A549 (cell line): ENCODE measurements around the gene CSTB. TPM values are rescaled to one million over a fixed set of nuclear protein-coding genes. Genes with fewer than 3 reads are reported as not detected.

Experiments
- ATAC-seq, 2 experiments: fragments of 200-7000 bp in 1 of 2; fragments of >200 bp in 1 of 2; cut with Nextera tagmentation in 1 of 2; cut with Tn5 transposase in 1 of 2; 3 replicates each; pipeline versions ENCODE4 v1.8.0 to v1.9.1; 2018 to 2020; ENCODE audit warnings: mild to moderate bottlenecking in 1 of 2, moderate library complexity in 1 of 2
- CTCF ChIA-PET: fragments of 300-600 bp; sonication (Branson Sonifier 250); formaldehyde crosslinking; extraction: SDS; loops from one replicate; lab custom pipeline; 2021; ENCODE audit warnings: antibody characterized with exemption, inconsistent platforms; lab: Yijun Ruan, JAX
- POLR2A ChIA-PET: fragments of 350-600 bp; formaldehyde crosslinking; extraction: SDS; loops from one replicate; lab custom pipeline; 2021; ENCODE audit warnings: antibody characterized with exemption, inconsistent platforms; lab: Yijun Ruan, JAX
- DNase-seq, 2 experiments: peaks; one replicate each; pipeline versions ENCODE4 v3.0.0 to v3.0.0-alpha.2; 2011 to 2016; ENCODE audit warnings: low read depth in 1 of 2, low spot score in 1 of 2
- FAIRE-seq: peaks from 2 replicates; lab custom pipeline; 2011; peaks lifted over from hg19 to GRCh38; lab: Jason Lieb, UNC
- H3K27ac ChIP-seq, 2 experiments: fragments of >200 bp; sonication (Bioruptor Twin); formaldehyde crosslinking; 3 replicates each; pipeline ENCODE4 v1.5.1; 2016 to 2017
- H3K4me1 ChIP-seq: fragments of >200 bp; sonication (Bioruptor Twin); formaldehyde crosslinking; 3 replicates; pipeline ENCODE4 v1.6.1; 2016
- H3K4me2 ChIP-seq: fragments of >200 bp; sonication (Bioruptor Twin); formaldehyde crosslinking; 3 replicates; pipeline ENCODE4 v1.6.1; 2016
- H3K4me3 ChIP-seq: fragments of >200 bp; sonication (Bioruptor Twin); formaldehyde crosslinking; 3 replicates; pipeline ENCODE4 v1.5.1; 2016
- H3K9me3 ChIP-seq: fragments of >200 bp; sonication (Bioruptor Twin); formaldehyde crosslinking; 3 replicates; pipeline ENCODE4 v1.6.1; 2016
- BHLHE40 ChIP-seq: IDR thresholded peaks from 2 replicates; pipeline ENCODE4 v1.6.1; 2012; ENCODE audit warnings: low read depth, low read length, inconsistent platforms
- CEBPB ChIP-seq, 2 experiments: fragments of >200 bp in 1 of 2; sonication (Bioruptor Twin) in 1 of 2; formaldehyde crosslinking in 1 of 2; IDR thresholded peaks; 2 replicates each; pipeline ENCODE4 v1.6.1; 2012 to 2016
- CHD2 ChIP-seq: fragments of 150-350 bp; IDR thresholded peaks from 2 replicates; pipeline ENCODE4 v1.6.1; 2014; ENCODE audit warnings: low read length; ENCODE audit not compliant: partially characterized antibody
- CTCF ChIP-seq: fragments of >200 bp; sonication (Bioruptor Twin); formaldehyde crosslinking; IDR thresholded peaks from 3 replicates; pipeline ENCODE4 v1.5.1; 2016
- EHF ChIP-seq: fragments of 250-450 bp; sonication (Bioruptor Pico); IDR thresholded peaks from 2 replicates; pipeline ENCODE4 v1.5.0; 2020; ENCODE audit warnings: mild to moderate bottlenecking
- ELK1 ChIP-seq: fragments of 150-350 bp; IDR thresholded peaks from 2 replicates; pipeline ENCODE4 v1.6.1; 2014; ENCODE audit warnings: low read depth, mild to moderate bottlenecking, low read length
- ESRRA ChIP-seq: fragments of 150-350 bp; IDR thresholded peaks from 2 replicates; pipeline ENCODE4 v1.6.1; 2014; ENCODE audit warnings: mild to moderate bottlenecking, low read length, borderline replicate concordance
- GATA3 ChIP-seq: IDR thresholded peaks from 2 replicates; pipeline ENCODE4 v1.6.1; 2012; ENCODE audit warnings: borderline replicate concordance
- HDAC2 ChIP-seq: fragments of 200-600 bp; sonication (generic); IDR thresholded peaks from 2 replicates; pipeline ENCODE4 v1.6.1; 2016
- HEYL ChIP-seq: fragments of 250-450 bp; sonication (Bioruptor Pico); IDR thresholded peaks from 2 replicates; pipeline ENCODE4 v1.8.0; 2021; ENCODE audit warnings: mild to moderate bottlenecking, moderate library complexity
- HOXB13 ChIP-seq: fragments of 250-450 bp; sonication (Bioruptor Pico); IDR thresholded peaks from 2 replicates; pipeline ENCODE4 v1.5.0; 2020; ENCODE audit warnings: low read depth, mild to moderate bottlenecking, moderate library complexity
- HOXB5 ChIP-seq: fragments of 250-450 bp; sonication (Bioruptor Pico); IDR thresholded peaks from 2 replicates; pipeline ENCODE4 v1.5.0; 2020; ENCODE audit warnings: mild to moderate bottlenecking, moderate library complexity
- JUNB ChIP-seq: fragments of >200 bp; sonication (Bioruptor Twin); formaldehyde crosslinking; IDR thresholded peaks from 2 replicates; pipeline ENCODE4 v1.6.1; 2016
- KDM1A ChIP-seq: fragments of 200-600 bp; sonication (generic); IDR thresholded peaks from 2 replicates; pipeline ENCODE4 v1.6.1; 2016; ENCODE audit warnings: low read depth, mild to moderate bottlenecking
- KDM5A ChIP-seq: fragments of 200-600 bp; sonication (generic); IDR thresholded peaks from 2 replicates; pipeline ENCODE4 v1.6.1; 2016; ENCODE audit warnings: antibody characterized with exemption, mild to moderate bottlenecking
- MAFK ChIP-seq: fragments of 450-650 bp; IDR thresholded peaks from 2 replicates; pipeline ENCODE4 v1.6.1; 2014; ENCODE audit not compliant: partially characterized antibody
- NFE2L2 ChIP-seq: fragments of 150-350 bp; conservative IDR thresholded peaks from 2 replicates; pipeline ENCODE4 v1.6.1; 2014; ENCODE audit warnings: low read length
- NPAS2 ChIP-seq: fragments of 250-450 bp; sonication (Bioruptor Pico); IDR thresholded peaks from 2 replicates; pipeline ENCODE4 v1.8.0; 2022; ENCODE audit warnings: mild to moderate bottlenecking, moderate library complexity, borderline replicate concordance
- PHF8 ChIP-seq: fragments of 200-600 bp; sonication (generic); IDR thresholded peaks from 2 replicates; pipeline ENCODE4 v1.6.1; 2016; ENCODE audit warnings: low read depth, mild to moderate bottlenecking, antibody characterized with exemption, moderate library complexity, borderline replicate concordance
- POLR2A ChIP-seq: IDR thresholded peaks from 2 replicates; pipeline ENCODE4 v1.6.1; 2012; ENCODE audit warnings: mild to moderate bottlenecking, low read length
- POLR2AphosphoS2 ChIP-seq: conservative IDR thresholded peaks from 2 replicates; pipeline ENCODE4 v1.6.1; 2012; ENCODE audit warnings: low read length, improper control_type of control experiment, inconsistent platforms
- RAD21 ChIP-seq, 2 experiments: fragments of >200 bp in 1 of 2; sonication (Bioruptor Twin) in 1 of 2; formaldehyde crosslinking in 1 of 2; IDR thresholded peaks in 1 of 2; conservative IDR thresholded peaks in 1 of 2; 2 replicates in 1 of 2; 3 replicates in 1 of 2; pipeline ENCODE4 v1.6.1; 2012 to 2018; ENCODE audit warnings: inconsistent platforms in 1 of 2
- RARB ChIP-seq: fragments of 250-450 bp; sonication (Bioruptor Pico); IDR thresholded peaks from 2 replicates; pipeline ENCODE4 v1.8.0; 2021; ENCODE audit warnings: mild to moderate bottlenecking, moderate library complexity
- RCOR1 ChIP-seq: fragments of 150-350 bp; IDR thresholded peaks from 2 replicates; pipeline ENCODE4 v1.6.1; 2014; ENCODE audit warnings: antibody characterized with exemption, low read length, low read depth
- RFX5 ChIP-seq: fragments of 450-650 bp; IDR thresholded peaks from 2 replicates; pipeline ENCODE4 v1.7.1; 2014; ENCODE audit warnings: antibody characterized with exemption, mild to moderate bottlenecking, moderate library complexity
- SMC3 ChIP-seq: fragments of >200 bp; sonication (Bioruptor Twin); formaldehyde crosslinking; IDR thresholded peaks from 3 replicates; pipeline ENCODE4 v1.6.1; 2018; ENCODE audit warnings: inconsistent platforms
- SREBF2 ChIP-seq: fragments of 450-650 bp; IDR thresholded peaks from 2 replicates; pipeline ENCODE4 v1.6.1; 2014; ENCODE audit warnings: mild to moderate bottlenecking, moderate library complexity
- TP53 ChIP-seq: fragments of 250-450 bp; sonication (Bioruptor Pico); IDR thresholded peaks from 2 replicates; pipeline ENCODE4 v1.5.0; 2021; ENCODE audit warnings: mild to moderate bottlenecking, moderate library complexity
- ZC3H11A ChIP-seq: fragments of 450-650 bp; IDR thresholded peaks from 2 replicates; pipeline ENCODE4 v1.6.1; 2014; ENCODE audit warnings: antibody characterized with exemption, mild to moderate bottlenecking
- ZFP36 ChIP-seq: fragments of 450-650 bp; IDR thresholded peaks from 2 replicates; pipeline ENCODE4 v1.6.1; 2014; ENCODE audit warnings: borderline replicate concordance; ENCODE audit not compliant: partially characterized antibody
- WGBS: methylation state at CpG from one replicate; pipeline ENCODE4 v1.1.6; 2017; ENCODE audit errors: missing lambda C conversion rate; 5-methylcytosine and 5-hydroxymethylcytosine counted together
- polyA plus RNA-seq, 4 experiments: library from polyadenylated mRNA; depleted of rRNA in 3 of 4; stranded (reverse); fragments of >200 nt; fragmentation: RNase III in 1 of 4; extraction: RNeasy Plus Mini Kit Qiagen cat#74134 plus additional on column Dnase treatment in 1 of 4; gene quantifications; 2 replicates in 3 of 4; 3 replicates in 1 of 4; pipeline ENCODE4 v1.2.3, GENCODE V29; 2011 to 2017
- TF ChIP-seq, protein P1 (sequence below): fragments of >200 bp; sonication (Bioruptor Twin); formaldehyde crosslinking; IDR thresholded peaks from 3 replicates; pipeline ENCODE4 v1.6.1; 2016
- TF ChIP-seq, protein P2 (sequence below): IDR thresholded peaks from 2 replicates; pipeline ENCODE4 v1.6.1; 2012
- TF ChIP-seq, protein P3 (sequence below): fragments of 450-650 bp; IDR thresholded peaks from 2 replicates; pipeline ENCODE4 v1.6.1; 2014; ENCODE audit warnings: antibody characterized with exemption

Gene CSTB
- polyA plus RNA-seq, 2 of the 4 experiments (the other 2 are of a cell fraction), result 42.9 to 101 TPM

DNA sequence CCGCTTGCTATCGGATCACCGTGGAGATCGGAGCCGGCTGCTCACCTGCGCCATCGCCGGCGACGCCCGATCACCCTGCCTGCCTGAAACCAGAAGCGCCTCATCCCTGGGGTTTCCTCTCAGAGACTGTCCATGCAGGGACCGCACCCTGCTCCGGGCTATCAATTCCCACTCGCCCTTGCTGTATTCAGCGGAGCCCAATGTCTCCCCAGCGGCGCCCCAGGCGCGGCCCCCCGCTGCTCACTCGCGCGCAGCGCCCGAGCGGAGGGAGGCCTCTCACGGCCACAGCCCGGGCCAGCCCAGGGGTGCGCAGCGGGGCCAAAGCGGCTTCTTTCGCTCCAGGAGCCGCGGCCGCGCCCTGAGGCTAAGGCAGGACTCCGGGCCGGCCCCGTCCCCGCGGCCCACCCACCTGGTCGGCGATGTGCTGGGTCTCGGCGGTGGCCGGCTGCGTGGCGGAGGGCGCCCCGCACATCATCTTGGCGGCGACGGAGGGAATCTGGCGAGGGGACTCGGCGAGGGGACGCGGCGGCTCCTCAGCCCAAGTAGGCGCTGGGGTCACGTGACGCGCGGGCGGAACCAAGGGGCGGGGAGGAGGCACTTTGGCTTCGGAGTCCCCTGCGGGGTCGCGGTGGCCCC, at the start of gene CSTB (continued):
- TF ChIP-seq JUNB, result no peak
- no peak for TF ChIP-seq KDM5A
- TF ChIP-seq POLR2A, result peak; percentile 74
- TF ChIP-seq NPAS2 (CRISPR knock-in tag), result no peak
- no peak for TF ChIP-seq HOXB5 (CRISPR knock-in tag)
- TF ChIP-seq, protein P1, sequence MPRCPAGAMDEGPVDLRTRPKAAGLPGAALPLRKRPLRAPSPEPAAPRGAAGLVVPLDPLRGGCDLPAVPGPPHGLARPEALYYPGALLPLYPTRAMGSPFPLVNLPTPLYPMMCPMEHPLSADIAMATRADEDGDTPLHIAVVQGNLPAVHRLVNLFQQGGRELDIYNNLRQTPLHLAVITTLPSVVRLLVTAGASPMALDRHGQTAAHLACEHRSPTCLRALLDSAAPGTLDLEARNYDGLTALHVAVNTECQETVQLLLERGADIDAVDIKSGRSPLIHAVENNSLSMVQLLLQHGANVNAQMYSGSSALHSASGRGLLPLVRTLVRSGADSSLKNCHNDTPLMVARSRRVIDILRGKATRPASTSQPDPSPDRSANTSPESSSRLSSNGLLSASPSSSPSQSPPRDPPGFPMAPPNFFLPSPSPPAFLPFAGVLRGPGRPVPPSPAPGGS, result no peak; the same call in 2 of the 3 replicates
- no peak for TF ChIP-seq RAD21 (conservative IDR thresholded peaks at IDR 0.05 in 1 of 2, IDR thresholded peaks at IDR 0.05 in 1 of 2)
- TF ChIP-seq, protein P2, sequence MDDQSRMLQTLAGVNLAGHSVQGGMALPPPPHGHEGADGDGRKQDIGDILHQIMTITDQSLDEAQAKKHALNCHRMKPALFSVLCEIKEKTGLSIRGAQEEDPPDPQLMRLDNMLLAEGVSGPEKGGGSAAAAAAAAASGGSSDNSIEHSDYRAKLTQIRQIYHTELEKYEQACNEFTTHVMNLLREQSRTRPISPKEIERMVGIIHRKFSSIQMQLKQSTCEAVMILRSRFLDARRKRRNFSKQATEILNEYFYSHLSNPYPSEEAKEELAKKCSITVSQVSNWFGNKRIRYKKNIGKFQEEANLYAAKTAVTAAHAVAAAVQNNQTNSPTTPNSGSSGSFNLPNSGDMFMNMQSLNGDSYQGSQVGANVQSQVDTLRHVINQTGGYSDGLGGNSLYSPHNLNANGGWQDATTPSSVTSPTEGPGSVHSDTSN, result no peak
- no peak for TF ChIP-seq RCOR1
- TF ChIP-seq CHD2, result no peak
- TF ChIP-seq TP53, result no peak
- TF ChIP-seq ZC3H11A, result no peak
- peak; percentile 73; the same call in 1 of the 2 replicates for TF ChIP-seq PHF8
- TF ChIP-seq MAFK, result no peak
- no peak for TF ChIP-seq ZFP36
- TF ChIP-seq ESRRA, result no peak
- no peak for TF ChIP-seq BHLHE40
- TF ChIP-seq RFX5, result no peak
- TF ChIP-seq HEYL (CRISPR knock-in tag), result no peak
- no peak for TF ChIP-seq EHF (CRISPR knock-in tag)
- TF ChIP-seq RARB (CRISPR knock-in tag), result no peak
- TF ChIP-seq, protein P3, sequence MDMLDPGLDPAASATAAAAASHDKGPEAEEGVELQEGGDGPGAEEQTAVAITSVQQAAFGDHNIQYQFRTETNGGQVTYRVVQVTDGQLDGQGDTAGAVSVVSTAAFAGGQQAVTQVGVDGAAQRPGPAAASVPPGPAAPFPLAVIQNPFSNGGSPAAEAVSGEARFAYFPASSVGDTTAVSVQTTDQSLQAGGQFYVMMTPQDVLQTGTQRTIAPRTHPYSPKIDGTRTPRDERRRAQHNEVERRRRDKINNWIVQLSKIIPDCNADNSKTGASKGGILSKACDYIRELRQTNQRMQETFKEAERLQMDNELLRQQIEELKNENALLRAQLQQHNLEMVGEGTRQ, result peak; percentile 83
- no peak for TF ChIP-seq HDAC2
- TF ChIP-seq SMC3, result no peak
- TF ChIP-seq NFE2L2, result no peak
- no peak for TF ChIP-seq SREBF2
- TF ChIP-seq HOXB13, result no peak
- TF ChIP-seq GATA3, result peak; percentile 9; the same call in 1 of the 2 replicates

DNA sequence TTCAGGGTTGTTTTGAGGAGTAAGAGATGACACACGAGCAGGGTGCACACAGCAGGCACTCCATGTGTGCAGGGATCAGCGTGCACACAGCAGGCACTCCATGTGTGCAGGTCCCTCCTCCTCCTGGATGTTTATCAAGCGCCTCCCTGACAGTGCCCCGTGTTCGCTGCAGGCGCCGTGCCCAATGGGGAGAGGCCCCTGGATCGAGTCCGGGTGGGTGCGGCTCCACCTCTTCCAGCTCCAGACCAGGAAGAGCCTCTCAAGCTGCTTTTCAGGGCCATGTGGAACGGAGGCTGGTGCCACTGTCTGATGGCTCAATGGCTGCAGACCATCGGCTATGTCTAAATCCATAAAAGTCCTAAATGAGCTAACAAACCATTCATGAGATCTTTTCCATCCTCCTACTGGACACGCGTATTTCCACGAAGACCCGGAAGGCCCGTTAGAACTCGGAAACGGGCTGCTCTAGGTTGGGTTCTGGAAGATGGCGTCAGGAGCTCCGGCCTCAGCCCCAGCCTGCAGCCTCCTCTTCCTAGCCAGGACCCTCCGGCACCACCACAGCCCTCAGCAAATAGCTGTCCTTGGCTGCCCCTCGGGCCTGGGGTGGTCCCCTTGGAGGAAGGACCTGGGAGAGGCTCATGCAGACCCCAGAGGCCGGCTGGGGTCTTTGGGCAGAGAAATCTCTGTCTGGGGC, 49.3 kb upstream of the CSTB start:
- CTCF ChIA-PET, result interaction anchor here (1.0 to 1.5 kb wide), 5 partner anchors 15 to 150 kb away, joined by 3 to 5 read pairs (median 3); partner anchors contain the start of gene RRP1
- 90% methylated on average over 16 of the region's 24 CpGs for WGBS
- no peak for TF ChIP-seq CTCF
- TF ChIP-seq TP53, result no peak
- TF ChIP-seq ELK1, result no peak
- no peak for TF ChIP-seq MAFK
- no peak for TF ChIP-seq SMC3
- TF ChIP-seq KDM1A, result no peak
- TF ChIP-seq HOXB13, result no peak
- no peak for TF ChIP-seq ZFP36
- TF ChIP-seq SREBF2, result no peak
- TF ChIP-seq POLR2AphosphoS2, result no peak
- no peak for TF ChIP-seq CEBPB (IDR thresholded peaks at IDR 0.05)

More for the DNA sequence above, 49.3 kb upstream of the CSTB start:
- no peak for ATAC-seq
- POLR2A ChIA-PET, result no interaction called here
- no peak overlapping the region for H3K4me3 ChIP-seq
- no peak for DNase-seq
- FAIRE-seq, result no peak
- no peak overlapping the region for H3K4me2 ChIP-seq
- H3K27ac ChIP-seq, result no peak overlapping the region
- H3K4me1 ChIP-seq, result peaks cover 5% of the 10 kb centered on the region; the same call in 1 of the 3 replicates
- H3K9me3 ChIP-seq, result no peaks in the 10 kb centered on the region
